Stimulated activated effector memory CD8-positive, alpha-beta T cell treated with anti-CD3 and anti-CD28 coated beads, Interleukin-12 subunit alpha, Interleukin-12 subunit beta, amount 100 ng/mL, for 72 hours (primary cell): ENCODE results near the gene NFATC1.

Experiments used
- ATAC-seq: fragments of 150-1000 bp; cut with Tn5 transposase; 2 replicates; pipeline ENCODE4 v1.10.0; 2021
- DNase-seq, 2 donors: peaks; one replicate each; pipeline ENCODE4 v3.0.0; 2021 to 2022; ENCODE audit warnings: low spot score in 2 of 2
- H3K27ac Mint-ChIP-seq: one replicate; pipeline ENCODE4 v1.8.0; 2022; ENCODE audit warnings: mild to moderate bottlenecking, mixed read lengths
- H3K36me3 Mint-ChIP-seq: one replicate; pipeline ENCODE4 v1.8.0; 2022; ENCODE audit warnings: mild to moderate bottlenecking, mixed read lengths
- H3K4me1 Mint-ChIP-seq: one replicate; pipeline ENCODE4 v1.8.0; 2022; ENCODE audit warnings: mixed read lengths
- H3K4me3 Mint-ChIP-seq: one replicate; pipeline ENCODE4 v1.8.0; 2022; ENCODE audit warnings: mild to moderate bottlenecking, mixed read lengths
- H3K9me3 Mint-ChIP-seq: one replicate; pipeline ENCODE4 v1.8.0; 2022; ENCODE audit warnings: mixed read lengths

The NFATC1 gene

DNA sequence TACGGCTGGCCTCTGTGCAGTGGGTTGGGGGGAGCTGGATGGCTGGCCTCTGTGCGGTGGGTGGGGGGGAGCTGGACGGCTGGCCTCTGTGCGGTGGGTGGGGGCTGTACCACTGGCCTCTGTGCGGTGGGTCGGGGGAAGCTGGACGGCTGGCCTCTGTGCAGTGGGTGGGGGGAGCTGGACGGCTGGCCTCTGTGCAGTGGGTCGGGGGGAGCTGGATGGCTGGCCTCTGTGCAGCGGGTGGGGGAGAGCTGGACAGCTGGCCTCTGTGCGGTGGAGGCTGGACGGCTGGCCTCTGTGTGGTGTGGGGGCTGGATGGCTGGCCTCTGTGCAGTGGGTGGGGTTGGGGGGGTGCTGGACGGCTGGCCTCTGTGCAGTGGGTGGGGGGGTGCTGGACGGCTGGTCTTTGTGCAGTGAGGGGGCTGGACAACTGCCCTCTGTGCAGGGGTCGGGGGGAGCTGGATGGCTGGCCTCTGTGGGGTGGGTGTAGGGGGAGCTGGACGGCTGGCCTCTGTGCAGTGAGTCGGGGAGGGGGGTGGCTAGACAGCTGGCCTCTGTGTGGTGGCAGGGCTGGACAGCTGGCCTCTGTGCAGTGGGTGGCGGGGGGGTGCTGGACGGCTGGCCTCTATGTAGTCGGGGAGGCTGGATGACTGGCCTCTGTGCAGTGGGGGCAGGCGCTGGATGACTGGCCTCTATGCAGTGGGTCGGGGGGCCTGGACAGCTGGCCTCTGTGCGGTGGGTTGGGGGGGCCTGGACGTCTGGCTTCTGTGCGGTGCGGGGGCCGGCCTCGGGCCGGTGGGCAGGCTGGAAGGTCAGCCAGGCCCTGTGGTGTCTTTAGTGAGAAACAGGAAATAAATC is 31.9 kb downstream of the NFATC1 start:
- H3K27ac Mint-ChIP-seq = no peak overlapping the region
- DNase-seq = no peak
- H3K4me3 Mint-ChIP-seq = no peak overlapping the region
- peaks cover 77% of the 10 kb centered on the region for H3K36me3 Mint-ChIP-seq
- peaks cover 19% of the 10 kb centered on the region for H3K4me1 Mint-ChIP-seq
- no peaks in the 10 kb centered on the region for H3K9me3 Mint-ChIP-seq
- ATAC-seq = no peak

- ATAC-seq (no peak), DNase-seq (no peak)
- H3K4me3 Mint-ChIP-seq = no peak overlapping the region
- peaks cover 24% of the 10 kb centered on the region for H3K4me1 Mint-ChIP-seq
- H3K36me3 Mint-ChIP-seq = peaks cover 79% of the 10 kb centered on the region
- no peaks in the 10 kb centered on the region for H3K9me3 Mint-ChIP-seq
- no peak overlapping the region for H3K27ac Mint-ChIP-seq
Measured at GRCh38 chr18:79428287-79428686, 32.6 kb downstream of the NFATC1 start.

- H3K36me3 Mint-ChIP-seq = peaks cover 79% of the 10 kb centered on the region
- H3K4me3 Mint-ChIP-seq = no peak overlapping the region
- ATAC-seq (no peak), DNase-seq (no peak)
- H3K9me3 Mint-ChIP-seq = no peaks in the 10 kb centered on the region
- H3K4me1 Mint-ChIP-seq = peaks cover 21% of the 10 kb centered on the region
- H3K27ac Mint-ChIP-seq = no peak overlapping the region
Measured at GRCh38 chr18:79429381-79429780, 33.7 kb downstream of the NFATC1 start.

DNA sequence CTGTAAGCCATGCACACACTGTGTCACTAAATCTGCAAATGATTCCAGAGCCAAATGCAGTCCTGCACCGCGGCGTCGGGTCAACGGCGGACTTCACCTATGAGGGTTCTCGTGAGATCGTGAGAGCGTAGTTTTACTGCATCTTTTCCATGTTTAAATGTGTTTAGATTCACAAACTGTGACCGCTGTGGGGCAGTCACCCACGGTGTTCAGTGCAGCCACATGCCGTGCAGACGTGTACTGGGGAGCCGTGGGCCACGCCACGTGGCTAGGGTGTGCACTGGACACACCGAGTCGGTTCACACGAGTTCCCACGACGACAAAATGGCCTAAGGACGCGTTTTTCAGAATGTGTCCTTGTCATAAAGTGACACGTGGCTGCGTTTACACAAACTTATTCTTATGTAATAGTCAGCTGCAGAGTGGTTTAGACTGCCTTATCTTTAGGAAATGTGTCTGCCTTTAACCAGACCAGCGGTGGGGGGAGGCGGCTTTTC is 34.1 kb downstream of the NFATC1 start:
- ATAC-seq (no peak), DNase-seq (no peak)
- Mint-ChIP-seq H3K4me1 (peaks cover 19% of the 10 kb centered on the region), H3K27ac (no peak overlapping the region), H3K4me3 (no peak overlapping the region), H3K9me3 (no peaks in the 10 kb centered on the region), H3K36me3 (peaks cover 79% of the 10 kb centered on the region)

DNA sequence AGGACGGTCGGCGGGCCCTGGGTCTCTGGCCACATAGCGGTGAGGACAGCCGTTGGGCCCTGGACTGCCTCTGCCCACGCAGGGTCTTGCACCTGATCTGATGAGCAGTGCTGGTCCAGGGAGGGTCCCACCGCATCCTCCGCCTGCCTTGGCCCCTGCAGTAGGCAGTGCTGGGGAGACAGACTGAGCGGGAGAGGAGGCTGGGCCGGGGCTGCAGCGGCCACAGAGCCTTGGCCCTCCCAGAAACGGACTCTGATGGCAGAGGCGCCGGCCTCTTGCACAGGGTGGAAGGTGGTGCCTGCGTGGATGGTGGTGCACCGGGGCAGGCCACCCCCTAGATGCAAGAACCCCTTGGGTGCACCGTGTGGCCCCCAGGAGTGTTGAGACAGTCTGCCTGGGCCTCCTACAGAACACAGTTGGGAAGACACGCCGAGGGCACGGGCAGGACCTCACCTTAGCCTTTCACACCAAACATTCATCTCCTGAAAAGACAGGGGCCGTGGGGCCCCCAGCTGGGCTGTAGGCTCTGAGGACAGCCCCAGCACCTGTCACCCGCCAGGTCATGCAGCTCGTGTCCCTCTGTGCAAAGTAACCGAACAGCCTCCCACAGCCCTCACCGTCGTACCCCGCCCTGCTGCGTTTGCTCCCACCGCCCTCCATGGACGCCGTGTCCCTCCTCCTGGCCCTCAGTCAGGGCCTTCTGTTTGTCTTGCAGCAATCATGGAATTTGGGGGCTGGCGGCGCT is 36.8 kb downstream of the NFATC1 start:
- peaks cover 79% of the 10 kb centered on the region for H3K36me3 Mint-ChIP-seq
- ATAC-seq = no peak

GRCh38 chr18:79433431-79433830 is 37.7 kb downstream of the NFATC1 start:
- no peak for ATAC-seq

More for the DNA sequence above, 36.8 kb downstream of the NFATC1 start:
- Mint-ChIP-seq H3K4me3 (no peak overlapping the region), H3K9me3 (no peaks in the 10 kb centered on the region), H3K4me1 (peaks cover 27% of the 10 kb centered on the region), H3K27ac (no peak overlapping the region)
- DNase-seq = no peak

DNA sequence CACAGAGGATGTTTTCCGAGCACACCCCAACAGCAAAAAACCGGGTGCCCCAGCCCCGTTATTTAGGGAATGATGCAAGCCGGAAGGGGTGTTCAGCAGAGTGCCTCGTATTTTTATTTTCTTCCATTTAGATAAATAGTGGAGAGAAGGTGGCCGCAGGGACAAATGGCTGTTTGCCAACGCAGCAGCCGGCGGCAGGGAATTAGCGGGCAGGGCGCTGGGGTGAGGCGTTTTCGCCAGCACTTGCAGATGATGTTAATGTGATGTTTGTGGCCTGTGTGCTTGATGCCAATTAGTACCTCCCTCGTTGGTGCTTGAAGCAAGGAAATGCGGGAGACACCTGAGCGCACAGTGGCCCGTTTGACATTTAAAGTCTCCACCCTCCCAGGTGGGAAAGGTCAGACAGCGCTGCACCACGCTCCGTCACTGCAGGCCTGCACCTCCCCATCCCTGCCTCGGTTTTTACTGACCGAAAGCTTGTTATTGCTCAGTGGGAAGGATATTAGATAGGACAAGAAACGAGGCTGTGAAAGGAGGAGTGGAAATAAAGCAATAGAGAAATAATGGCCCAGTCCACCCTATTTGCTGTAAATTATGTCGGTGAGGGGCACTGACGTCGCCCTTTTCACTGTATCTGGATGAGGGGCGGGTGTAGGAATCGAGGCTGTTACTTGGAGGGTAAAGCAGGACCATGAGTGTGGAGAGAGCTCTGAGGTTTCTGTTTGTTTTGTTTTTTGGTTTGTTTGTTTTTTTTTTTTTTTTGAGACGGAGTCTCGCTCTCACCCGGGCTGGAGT is 39.1 kb downstream of the NFATC1 start:
- ATAC-seq (no peak), DNase-seq (no peak)
- peak overlapping the region; percentile 9 for H3K4me3 Mint-ChIP-seq
- H3K4me1 Mint-ChIP-seq = peaks cover 35% of the 10 kb centered on the region
- peaks cover 82% of the 10 kb centered on the region for H3K36me3 Mint-ChIP-seq
- no peak overlapping the region for H3K27ac Mint-ChIP-seq
- no peaks in the 10 kb centered on the region for H3K9me3 Mint-ChIP-seq

More at GRCh38 chr18:79433431-79433830, 37.7 kb downstream of the NFATC1 start:
- H3K27ac Mint-ChIP-seq = no peak overlapping the region
- DNase-seq = no peak
- peaks cover 35% of the 10 kb centered on the region for H3K4me1 Mint-ChIP-seq
- H3K9me3 Mint-ChIP-seq = no peaks in the 10 kb centered on the region
- peaks cover 85% of the 10 kb centered on the region for H3K36me3 Mint-ChIP-seq
- H3K4me3 Mint-ChIP-seq = no peak overlapping the region

DNA sequence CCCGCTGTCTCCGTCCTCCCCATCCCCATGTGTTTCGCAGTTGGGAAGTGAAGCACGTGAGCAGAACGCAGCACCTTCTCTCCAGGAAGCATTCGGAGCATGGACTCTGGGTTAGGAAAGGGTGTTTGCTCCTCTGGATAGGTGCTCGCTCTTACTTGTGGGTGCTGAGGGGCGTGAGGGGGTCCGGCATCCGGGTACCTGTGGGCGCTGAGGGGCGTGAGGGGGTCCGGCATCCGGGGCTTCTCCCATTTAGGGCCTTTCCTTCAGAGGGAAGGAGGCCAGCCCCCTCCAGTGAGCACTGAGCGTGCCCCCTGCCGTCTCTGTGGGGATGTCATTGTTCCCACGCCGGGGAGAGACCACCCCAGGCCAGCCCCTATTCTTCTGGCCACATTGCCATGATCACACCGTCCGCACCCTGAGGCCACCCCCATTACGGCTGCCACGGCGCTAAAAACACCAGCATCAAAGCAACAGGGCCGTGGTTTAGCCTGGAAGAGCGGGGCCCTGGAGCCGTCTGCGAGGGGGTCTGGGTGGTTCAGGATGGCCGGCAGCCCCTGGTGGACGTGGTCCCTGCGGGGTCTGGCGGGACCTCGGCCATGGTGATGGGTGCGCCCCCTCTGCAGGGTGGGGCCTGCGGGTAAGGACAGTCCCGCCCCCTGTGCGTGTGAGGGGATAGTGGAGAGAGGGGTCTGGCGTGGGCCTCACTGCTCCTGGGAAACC is 41.0 kb downstream of the NFATC1 start:
- no peak for DNase-seq
- H3K36me3 Mint-ChIP-seq = peaks cover 84% of the 10 kb centered on the region
- H3K27ac Mint-ChIP-seq = no peak overlapping the region
- H3K4me1 Mint-ChIP-seq = peaks cover 44% of the 10 kb centered on the region
- no peak for ATAC-seq
- H3K4me3 Mint-ChIP-seq = no peak overlapping the region
- no peaks in the 10 kb centered on the region for H3K9me3 Mint-ChIP-seq

- H3K9me3 Mint-ChIP-seq = no peaks in the 10 kb centered on the region
- no peak overlapping the region for H3K27ac Mint-ChIP-seq
- DNase-seq (no peak), ATAC-seq (no peak)
- H3K4me1 Mint-ChIP-seq = peaks cover 44% of the 10 kb centered on the region
- H3K36me3 Mint-ChIP-seq = peaks cover 81% of the 10 kb centered on the region
- no peak overlapping the region for H3K4me3 Mint-ChIP-seq
Measured at GRCh38 chr18:79438089-79438897, 42.6 kb downstream of the NFATC1 start.

- no peak overlapping the region for H3K27ac Mint-ChIP-seq
- ATAC-seq (no peak), DNase-seq (no peak)
- peaks cover 44% of the 10 kb centered on the region for H3K4me1 Mint-ChIP-seq
- H3K36me3 Mint-ChIP-seq = peaks cover 81% of the 10 kb centered on the region
- no peak overlapping the region for H3K4me3 Mint-ChIP-seq
- no peaks in the 10 kb centered on the region for H3K9me3 Mint-ChIP-seq
Measured at GRCh38 chr18:79438898-79439627, 43.3 kb downstream of the NFATC1 start.

DNA sequence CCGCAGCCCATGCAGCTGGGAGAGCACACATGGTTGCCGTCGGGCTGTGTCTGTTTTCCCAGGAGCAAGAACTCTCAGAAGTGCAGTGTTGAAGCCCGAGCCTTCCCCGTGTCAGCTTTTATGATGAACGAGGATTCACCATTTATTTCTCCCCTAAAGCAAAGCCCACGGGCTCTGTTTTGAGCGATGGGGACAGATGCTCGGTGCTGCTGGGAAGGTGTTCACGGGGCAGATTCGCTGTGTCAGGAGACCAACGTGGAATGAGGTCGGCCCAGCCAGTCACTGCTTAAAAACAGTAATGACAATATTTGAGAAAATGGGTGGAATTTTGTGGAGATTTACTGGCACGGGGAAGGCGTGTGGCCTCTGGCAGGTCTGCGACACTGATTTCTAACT is 43.9 kb downstream of the NFATC1 start:
- H3K27ac Mint-ChIP-seq = no peak overlapping the region
- DNase-seq (no peak), ATAC-seq (no peak)
- H3K9me3 Mint-ChIP-seq = no peaks in the 10 kb centered on the region
- H3K4me3 Mint-ChIP-seq = no peak overlapping the region
- H3K4me1 Mint-ChIP-seq = peaks cover 43% of the 10 kb centered on the region
- H3K36me3 Mint-ChIP-seq = peaks cover 76% of the 10 kb centered on the region

GRCh38 chr18:79440316-79441110 is 44.8 kb downstream of the NFATC1 start:
- H3K4me1 Mint-ChIP-seq = peaks cover 41% of the 10 kb centered on the region
- H3K4me3 Mint-ChIP-seq = no peak overlapping the region
- H3K9me3 Mint-ChIP-seq = no peaks in the 10 kb centered on the region
- ATAC-seq (no peak), DNase-seq (no peak)
- H3K36me3 Mint-ChIP-seq = peaks cover 73% of the 10 kb centered on the region
- H3K27ac Mint-ChIP-seq = no peak overlapping the region

DNA sequence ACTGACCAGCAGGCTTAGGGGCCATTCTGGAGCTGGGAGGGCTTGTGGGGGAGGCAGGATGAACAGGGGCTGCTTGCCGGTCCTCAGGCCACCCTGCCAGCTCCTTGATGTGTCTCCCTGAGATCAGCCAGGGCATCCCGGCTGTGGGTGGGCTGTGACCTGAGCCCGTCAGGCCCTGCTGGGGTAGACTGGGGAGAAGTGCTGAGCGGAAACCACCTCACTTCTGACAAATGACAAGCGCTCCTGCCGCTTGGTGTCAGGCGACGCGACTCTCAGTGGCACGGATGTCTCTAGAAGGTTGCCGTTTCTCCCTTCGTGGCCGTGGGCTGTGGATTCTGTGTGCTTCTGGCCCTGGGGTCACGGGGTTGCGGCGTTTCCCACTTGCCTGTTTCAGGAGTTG is 45.7 kb downstream of the NFATC1 start:
- no peaks in the 10 kb centered on the region for H3K9me3 Mint-ChIP-seq
- no peak overlapping the region for H3K27ac Mint-ChIP-seq
- no peak for ATAC-seq
- H3K4me1 Mint-ChIP-seq = peaks cover 36% of the 10 kb centered on the region
- H3K4me3 Mint-ChIP-seq = no peak overlapping the region
- H3K36me3 Mint-ChIP-seq = peaks cover 69% of the 10 kb centered on the region
- DNase-seq = no peak
